GM12892 (cell line): ENCODE data around the gene SLC16A1.

ENCODE experiments used
- POLR2A ChIP-seq: IDR thresholded peaks from 2 replicates; pipeline ENCODE4 v1.6.1; 2011; ENCODE audit warnings: low read depth, low read length, control low read depth
- POLR2AphosphoS5 ChIP-seq: IDR thresholded peaks from 2 replicates; pipeline ENCODE4 v1.6.1; 2011; ENCODE audit warnings: low read depth, low read length, control low read depth
- TAF1 ChIP-seq: IDR thresholded peaks from 2 replicates; pipeline ENCODE4 v1.6.1; 2011; ENCODE audit warnings: low read depth, mild to moderate bottlenecking, control low read depth, low read length, borderline replicate concordance

DNA sequence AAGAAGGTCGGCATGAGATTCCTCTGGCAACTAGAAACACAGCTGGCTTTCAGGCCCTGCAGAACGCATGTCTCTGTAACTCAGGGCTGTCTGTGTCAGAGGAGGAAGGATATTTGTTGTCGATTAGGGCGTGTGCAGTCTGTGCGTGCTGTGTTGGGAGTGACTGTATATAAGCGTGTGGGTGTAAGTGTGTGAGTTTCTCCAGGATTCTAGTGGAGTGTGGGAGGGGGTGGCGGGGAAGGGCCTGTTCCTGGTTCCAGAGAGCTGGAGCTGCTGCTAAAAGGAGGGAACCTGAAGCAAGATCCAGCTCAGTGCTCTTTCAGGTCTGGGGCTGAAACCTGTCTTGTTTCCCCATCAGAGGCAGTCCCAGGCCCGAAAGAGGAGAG, 74.3 kb downstream of the SLC16A1 start:
- TF ChIP-seq TAF1, result no peak
- TF ChIP-seq POLR2AphosphoS5, result no peak
- no peak for TF ChIP-seq POLR2A
